GM18511 (cell line): ENCODE measurements around the gene GDPD4.

ENCODE experiments used
- ATAC-seq: cut with Tn5 transposase; IDR thresholded peaks from one replicate; pipeline ENCODE4 v1.9.1; 2021; ENCODE audit warnings: mild to moderate bottlenecking, moderate library complexity; ENCODE audit not compliant: unreplicated experiment

The GDPD4 gene

DNA sequence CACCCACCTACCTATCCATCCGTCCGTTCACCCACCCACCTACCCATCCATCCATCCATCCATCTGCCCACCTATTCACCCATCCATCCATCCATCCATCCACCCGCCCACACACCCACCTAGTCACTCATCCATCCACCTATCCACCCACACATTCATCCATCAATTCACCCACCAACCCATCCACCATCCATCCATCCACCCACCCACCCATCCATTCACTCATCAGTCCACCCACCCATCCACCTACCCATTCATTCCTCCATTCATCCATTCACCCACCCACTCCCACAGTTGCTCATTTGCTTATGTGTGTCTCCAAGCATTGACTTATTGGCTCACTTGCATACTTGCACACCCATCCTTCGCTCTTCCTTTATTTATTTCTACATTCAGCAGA lies 123.3 kb downstream of the GDPD4 start:
- ATAC-seq: no peak

DNA sequence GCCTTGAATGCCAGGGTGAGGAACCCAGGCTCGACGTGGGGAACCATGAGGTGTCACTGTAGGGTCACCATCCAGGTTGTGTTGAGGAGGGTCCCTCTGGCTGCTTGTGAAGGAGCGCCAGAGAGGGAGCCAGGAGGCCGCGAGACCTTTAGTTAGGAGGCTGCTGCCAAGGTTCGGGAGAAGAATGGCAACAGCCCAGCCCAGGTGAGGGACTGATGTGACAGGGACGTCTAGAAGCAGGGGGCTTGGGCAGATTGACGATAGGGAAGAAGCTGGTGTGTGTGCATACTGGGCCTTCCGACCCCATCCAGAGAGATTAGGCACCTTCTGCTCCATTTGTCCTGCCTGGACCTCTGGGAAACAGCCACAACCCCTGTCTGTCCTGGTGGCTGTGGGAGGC lies 124.5 kb downstream of the GDPD4 start:
- ATAC-seq: no peak

DNA sequence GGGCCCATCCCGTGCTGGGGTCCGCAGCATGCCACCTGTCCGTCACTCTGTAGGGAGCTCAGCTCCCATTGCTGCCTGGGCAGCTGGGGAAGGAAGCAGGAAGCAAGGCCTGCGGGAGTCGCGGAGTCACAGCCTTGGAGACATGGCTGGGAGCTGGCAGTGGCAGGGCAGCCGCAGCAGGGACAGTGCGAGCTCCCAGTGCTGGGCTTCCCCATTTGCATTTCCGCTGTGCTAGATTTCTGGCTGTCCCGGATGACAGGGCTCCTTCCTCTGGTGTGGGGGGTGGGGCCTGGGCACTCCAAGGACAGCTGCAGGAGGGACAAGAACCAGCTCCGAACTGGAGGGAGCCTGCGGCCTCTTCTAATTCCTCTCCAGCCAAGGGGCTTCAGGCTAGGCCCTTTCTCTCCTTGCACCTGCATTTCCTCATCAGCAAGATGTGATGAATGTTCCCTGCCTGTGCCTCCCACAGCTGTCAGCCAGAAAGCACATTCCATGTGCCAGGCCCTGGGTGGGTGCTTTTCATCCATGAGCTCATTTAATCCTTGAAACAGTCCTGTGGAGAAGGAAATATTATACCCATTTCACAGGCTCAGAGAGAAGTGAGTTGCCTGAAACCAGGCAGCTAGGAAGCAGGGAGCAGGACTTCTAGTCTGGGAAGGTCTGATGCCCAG lies 125.5 kb downstream of the GDPD4 start:
- ATAC-seq: no peak

DNA sequence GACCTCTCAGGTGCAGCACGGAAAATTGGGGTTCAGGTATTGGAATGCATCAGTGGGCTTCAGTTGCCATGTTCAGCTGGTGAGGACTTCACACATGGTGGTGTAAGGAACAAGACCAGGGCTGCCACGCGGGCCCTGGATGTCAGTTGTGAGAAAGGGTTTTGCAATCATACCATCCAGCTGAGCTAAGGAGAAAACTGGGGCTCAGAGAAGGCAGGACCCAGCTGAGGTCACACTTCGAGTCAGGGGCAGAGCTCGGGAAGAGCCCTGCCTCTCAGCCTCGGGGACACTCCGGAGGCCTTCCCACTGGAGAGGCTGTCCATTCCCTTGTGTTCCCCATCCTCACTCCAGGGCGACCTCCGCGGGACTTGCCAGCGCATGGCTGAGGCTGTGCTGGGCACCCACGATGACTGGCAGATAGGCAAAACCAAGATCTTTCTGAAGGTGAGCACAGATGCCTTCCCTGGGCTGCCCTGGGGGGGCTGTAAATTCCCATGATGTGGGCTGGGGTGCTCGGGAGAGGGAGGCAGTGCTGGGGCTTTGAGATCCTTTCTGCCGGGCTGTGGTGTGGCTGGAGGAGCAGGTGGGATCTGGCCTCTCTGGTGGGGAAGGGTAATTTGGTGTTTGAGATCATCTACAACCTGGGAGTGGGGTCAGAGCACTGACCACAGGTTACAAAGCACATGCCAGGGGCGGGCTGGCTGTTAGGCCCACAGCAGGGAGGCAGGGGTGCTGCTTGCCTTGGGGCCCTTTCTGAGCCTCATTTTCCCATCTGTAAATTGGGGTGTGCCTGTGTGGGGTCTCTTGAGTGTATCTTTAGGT lies 126.3 kb downstream of the GDPD4 start:
- ATAC-seq: no peak

DNA sequence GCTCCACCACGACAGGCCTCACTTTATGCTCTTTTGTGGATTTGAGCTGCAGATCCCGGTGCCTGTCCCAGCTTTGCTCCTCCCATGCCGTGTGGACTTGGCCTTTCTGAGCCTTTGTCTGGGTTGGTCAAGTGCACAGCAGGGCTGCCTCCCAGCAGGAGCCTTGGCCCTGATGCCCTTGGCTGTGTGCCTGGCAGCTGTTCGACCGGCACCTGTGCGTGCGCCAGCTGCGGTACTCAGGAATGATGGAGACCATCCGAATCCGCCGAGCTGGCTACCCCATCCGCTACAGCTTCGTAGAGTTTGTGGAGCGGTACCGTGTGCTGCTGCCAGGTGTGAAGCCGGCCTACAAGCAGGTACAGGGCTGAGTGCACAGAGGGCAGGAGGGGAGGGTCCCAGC lies 126.9 kb downstream of the GDPD4 start:
- no peak for ATAC-seq

GRCh38 chr11:77173494-77173893 lies 128.0 kb downstream of the GDPD4 start:
- no peak for ATAC-seq

DNA sequence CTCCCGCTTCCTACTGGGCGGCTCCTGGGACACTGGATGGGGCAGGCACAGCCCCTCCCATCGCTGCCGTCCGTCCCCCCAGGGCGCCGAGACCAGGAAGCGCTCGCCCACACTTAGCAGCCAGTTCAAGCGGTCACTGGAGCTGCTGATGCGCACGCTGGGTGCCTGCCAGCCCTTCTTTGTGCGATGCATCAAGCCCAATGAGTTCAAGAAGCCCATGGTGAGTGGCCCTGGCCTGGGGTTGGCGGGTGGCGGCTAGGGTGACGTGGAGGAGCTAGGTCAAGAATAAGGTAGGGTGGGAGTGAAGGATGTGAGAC lies 128.9 kb downstream of the GDPD4 start:
- ATAC-seq: no peak

GRCh38 chr11:77171885-77172665 lies 129.4 kb downstream of the GDPD4 start:
- ATAC-seq: no peak

DNA sequence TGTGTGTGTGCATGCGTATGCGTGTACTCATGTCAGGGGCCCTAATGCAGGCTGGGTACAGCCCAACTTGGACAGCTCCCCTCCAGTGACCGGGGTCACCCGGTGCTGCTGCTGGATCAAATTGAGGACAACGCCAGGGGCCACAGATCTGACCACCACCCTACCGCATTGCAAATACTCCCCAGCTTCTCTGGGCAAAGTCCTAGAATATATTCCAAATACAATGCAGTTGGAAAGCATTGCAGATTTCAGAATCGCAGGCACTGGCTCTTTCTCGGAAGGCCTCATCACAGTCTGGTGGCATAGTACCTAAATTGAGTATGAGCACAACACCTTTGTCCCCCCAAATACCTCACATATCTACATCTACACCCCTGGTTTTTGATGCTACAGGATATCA lies 130.2 kb downstream of the GDPD4 start:
- ATAC-seq: no peak

- no peak for ATAC-seq
Measured at GRCh38 chr11:77170107-77170506, 131.4 kb downstream of the GDPD4 start.

GRCh38 chr11:77167791-77168190 lies 133.7 kb downstream of the GDPD4 start:
- ATAC-seq: no peak

DNA sequence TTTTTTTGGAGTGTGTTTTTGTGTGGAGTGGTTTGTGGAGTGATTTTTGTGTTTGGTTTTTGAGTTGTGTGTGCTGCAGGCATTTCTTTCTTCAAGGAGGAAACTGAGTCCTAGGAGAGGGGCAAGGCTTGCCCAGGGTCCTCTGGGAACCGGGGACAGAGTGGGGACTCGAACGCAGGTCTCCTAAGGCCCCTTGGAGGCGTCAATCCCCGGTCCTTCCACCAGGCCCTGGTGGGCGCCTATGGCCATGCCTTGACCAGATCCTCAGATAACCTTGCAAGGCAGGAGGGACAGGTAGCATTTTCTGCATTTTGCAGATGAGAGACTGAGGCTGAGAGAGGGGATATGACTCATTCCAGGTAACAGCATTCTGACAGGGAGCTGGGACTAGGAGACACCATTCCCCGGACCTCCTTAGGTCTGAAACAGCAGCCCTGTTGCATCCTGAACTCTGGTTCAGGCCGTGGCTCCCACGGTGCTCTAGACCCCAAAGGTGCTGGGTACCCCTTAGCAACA lies 134.3 kb downstream of the GDPD4 start:
- ATAC-seq: no peak
